SW 1271 (cell line): ENCODE data around the gene TCEA2.

ENCODE experiments used
- DNase-seq, 2 experiments: peaks; one replicate each; lab custom pipeline; 2025; lab: John Stamatoyannopoulos, UW

The TCEA2 gene

DNA sequence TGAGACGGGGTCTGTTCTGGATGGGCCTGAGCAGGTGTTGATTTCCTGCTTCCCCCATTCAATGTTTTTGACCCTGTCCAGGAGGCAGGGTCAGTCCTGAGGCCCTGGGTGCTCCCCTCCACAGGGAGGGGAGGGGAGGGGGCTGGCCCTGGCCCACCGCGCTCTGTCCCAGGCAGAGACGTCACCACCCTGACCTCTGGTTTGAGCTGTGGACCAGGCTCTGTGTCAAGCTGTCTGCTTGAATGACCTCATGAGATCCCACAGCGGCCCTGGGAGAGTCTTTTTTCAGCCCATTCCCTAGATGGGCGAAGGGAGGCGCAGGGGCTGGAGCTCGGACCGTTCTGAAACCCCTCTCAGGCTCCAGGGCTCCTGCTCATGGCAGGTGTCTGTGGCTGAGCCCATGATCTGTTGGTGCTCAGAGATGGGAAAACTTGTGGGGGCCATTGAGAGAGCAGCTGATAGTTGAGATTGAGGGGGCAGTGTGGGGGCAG is 30.1 kb downstream of the TCEA2 start:
- no peak for DNase-seq

DNA sequence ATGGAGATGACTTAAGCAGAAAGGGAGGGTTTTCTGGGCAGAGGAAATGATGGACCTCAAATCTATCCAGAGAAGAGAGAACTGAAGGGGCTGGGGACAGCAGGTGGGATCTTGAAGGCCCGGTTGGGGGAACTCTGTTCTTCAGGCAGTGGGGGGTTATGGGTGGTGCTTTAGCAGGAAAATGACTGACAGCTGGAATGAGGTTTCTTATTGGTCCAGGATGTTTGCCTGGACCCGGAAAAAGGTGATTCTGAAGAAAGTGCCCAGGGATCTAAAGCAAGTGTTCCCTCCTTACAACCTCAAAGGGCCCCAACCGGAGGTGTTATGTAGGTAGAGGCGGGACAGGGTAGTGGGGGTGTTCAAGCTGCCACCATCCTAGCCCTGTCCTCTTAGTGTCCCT is 32.5 kb downstream of the TCEA2 start:
- no peak for DNase-seq

DNA sequence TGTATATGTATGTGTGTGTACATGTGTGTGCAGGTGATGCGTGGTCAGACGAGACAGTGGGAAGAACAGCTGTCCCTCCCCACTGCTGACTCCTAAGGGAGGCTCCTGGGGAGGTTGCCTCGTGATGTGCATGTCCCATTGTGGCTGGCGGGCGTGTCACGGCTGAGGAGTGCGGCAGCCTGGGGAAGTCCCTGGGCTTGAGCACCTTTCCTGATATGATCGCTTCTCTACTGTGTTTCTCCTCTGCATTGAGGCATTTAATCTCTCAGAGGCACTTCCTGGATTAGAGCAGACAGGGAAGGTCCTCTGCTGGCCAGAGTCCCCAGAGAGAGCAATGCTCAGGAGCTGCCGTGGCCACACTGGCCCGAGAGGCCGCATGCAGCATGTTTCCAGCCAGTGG is 32.9 kb downstream of the TCEA2 start:
- no peak for DNase-seq

DNA sequence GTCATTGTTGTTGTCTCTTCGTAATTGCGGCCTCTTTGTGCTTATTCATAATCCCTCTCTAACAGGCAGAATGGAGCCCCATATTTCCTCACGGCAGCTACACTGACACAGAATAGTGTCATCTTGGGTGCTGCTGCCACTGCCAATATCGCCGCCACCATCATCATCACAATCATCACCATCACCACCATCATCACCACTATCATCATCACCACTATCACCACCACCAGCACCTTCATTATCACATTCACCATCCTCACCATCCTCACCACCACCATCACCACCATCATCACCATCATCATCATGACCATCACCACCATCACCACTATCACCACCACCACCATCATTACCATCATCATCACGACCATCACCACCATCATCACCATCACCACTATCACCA is 33.5 kb downstream of the TCEA2 start:
- no peak for DNase-seq

DNA sequence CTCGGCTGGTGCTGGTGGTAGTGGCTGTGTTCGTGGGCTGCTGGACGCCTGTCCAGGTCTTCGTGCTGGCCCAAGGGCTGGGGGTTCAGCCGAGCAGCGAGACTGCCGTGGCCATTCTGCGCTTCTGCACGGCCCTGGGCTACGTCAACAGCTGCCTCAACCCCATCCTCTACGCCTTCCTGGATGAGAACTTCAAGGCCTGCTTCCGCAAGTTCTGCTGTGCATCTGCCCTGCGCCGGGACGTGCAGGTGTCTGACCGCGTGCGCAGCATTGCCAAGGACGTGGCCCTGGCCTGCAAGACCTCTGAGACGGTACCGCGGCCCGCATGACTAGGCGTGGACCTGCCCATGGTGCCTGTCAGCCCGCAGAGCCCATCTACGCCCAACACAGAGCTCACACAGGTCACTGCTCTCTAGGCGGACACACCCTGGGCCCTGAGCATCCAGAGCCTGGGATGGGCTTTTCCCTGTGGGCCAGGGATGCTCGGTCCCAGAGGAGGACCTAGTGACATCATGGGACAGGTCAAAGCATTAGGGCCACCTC is 35.5 kb downstream of the TCEA2 start:
- DNase-seq, result no peak

DNA sequence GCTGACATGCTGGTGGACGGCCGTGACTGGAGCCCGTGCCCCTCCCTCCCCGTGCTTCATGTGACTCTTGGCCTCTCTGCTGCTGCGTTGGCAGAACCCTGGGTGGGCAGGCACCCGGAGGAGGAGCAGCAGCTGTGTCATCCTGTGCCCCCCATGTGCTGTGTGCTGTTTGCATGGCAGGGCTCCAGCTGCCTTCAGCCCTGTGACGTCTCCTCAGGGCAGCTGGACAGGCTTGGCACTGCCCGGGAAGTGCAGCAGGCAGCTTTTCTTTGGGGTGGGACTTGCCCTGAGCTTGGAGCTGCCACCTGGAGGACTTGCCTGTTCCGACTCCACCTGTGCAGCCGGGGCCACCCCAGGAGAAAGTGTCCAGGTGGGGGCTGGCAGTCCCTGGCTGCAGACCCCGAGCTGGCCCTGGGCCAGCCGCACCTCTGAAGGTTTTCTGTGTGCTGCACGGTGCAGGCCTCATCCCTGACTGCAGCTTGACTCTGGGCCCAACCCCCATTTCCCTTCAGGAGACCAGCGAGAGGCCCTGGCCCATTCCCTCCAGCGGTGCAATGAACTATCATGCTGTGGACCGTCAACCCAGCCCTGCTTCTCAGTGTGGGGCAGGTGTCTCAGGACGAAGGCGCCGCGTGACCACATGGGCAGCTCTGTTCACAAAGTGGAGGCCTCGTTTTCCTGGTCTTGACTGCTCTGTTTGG is 36.2 kb downstream of the TCEA2 start:
- no peak for DNase-seq

DNA sequence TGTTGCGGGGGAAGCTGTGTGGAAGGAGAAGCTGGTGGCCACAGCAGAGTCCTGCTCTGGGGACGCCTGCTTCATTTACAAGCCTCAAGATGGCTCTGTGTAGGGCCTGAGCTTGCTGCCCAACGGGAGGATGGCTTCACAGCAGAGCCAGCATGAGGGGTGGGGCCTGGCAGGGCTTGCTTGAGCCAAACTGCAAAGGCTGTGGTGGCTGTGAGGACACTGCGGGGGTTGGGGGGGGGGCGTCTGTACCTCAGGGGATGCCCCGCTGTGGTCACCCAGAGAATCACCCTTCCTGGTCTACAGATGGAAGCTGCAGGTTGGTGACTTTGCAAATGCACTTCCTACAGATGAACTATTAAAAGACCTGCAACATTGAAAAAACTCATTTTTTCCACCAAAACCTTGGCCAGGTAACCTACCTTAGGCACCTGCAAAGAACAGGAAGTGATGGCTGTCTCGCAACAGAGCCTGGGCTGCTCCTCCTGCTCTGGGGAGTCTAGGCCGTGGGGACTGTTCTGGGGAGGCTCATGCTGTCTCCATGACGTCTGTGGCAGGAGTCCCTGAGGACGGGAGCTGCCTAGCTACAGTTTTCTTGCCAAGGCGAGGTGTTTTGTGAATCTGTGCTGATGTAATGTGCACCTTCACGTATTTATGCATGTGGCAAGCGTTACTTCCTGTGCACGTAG is 37.0 kb downstream of the TCEA2 start:
- no peak for DNase-seq

DNA sequence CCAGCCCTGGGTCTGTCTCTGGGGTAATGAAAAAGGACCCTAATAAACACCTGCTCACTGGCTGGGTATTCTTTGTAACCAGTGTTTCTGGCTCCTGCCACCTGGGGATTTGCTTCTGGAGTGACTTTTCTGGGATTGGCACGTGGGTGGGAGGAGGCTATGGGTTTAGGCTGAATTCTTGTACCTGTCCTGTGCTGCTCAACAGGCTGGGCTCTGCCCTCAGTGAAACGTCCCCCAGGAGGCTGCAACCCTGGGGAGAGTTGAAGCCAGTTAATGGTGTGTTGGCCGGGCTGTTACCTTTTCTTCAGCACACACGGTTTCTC is 37.5 kb downstream of the TCEA2 start:
- DNase-seq, result no peak

DNA sequence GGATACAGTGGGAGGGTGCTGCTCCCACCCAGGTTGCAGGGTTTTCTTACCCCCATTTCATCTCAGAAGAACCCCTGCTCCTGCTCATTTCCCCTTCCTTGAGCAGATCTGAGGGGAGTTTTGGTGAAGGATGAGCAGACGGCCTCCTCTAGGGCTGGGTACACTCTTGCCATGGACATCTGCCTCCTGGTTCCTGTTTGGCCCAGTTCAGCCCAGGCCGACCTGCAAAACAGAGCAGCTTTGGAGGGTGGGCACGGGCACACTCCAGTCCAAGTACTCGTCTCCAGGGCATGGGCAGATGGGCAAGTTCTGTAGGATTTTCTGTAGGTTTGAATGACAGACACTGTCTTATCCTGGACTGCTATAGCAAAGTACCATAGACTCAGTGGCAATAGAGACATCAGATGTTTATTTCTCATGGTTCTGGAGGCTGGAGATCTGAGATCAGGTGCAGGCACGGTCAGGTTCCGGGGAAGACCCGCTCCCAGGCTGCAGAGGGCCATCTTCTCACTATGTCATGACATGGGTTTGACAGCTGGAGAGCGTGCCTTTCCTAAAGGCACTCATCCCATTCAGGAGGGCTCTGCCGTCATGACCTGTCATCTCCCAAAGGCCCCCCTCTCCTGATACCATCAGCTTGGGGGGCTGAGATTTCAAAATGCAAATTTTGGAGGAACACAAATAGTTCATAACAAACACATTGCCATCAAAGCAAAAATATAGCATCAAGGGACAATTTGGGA is 38.1 kb downstream of the TCEA2 start:
- no peak for DNase-seq

DNA sequence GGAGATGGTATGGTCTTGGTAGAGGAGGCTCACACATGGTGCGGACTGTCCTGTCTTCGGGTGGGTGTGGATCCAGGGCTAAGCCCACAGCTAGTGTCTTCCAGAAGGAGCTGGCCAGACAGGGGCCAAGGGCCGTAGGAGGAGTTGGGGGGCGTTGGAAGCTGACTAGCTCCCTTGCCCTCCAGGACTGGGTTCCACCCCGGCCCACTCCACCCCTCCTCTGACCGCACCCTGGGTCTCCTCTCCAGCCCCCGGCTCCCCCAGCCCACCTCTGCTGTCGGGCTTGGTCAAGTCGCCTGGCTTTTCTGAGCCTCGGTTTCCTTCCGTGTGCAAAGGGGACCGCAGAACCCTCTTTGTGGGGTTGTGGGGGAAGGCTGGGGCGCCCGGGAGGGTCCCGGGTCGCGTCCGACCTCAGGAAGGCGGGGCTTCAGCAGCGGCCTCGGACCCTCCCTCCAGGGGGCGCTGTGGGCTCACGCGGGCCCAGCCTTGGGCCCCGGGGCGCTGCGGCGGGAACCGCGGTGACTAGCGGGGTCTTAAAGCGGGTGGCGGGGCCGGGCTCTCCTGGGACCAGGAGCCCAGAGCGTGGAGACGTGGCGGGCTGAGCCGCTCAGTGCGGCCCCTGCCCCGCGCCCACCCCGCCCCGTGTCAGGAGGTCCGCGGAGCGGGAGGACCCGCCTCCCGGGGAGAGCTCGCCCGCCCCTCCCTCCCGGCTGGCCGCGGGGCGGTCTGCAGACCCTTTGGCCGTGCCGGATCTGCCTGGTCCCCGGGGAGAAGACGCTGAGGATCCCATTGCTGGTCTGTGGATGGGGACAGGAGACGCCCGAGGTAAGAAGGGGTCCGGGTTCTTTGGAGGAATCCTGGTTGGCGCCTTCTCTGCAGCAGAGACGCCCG is 39.0 kb downstream of the TCEA2 start:
- DNase-seq, result no peak

DNA sequence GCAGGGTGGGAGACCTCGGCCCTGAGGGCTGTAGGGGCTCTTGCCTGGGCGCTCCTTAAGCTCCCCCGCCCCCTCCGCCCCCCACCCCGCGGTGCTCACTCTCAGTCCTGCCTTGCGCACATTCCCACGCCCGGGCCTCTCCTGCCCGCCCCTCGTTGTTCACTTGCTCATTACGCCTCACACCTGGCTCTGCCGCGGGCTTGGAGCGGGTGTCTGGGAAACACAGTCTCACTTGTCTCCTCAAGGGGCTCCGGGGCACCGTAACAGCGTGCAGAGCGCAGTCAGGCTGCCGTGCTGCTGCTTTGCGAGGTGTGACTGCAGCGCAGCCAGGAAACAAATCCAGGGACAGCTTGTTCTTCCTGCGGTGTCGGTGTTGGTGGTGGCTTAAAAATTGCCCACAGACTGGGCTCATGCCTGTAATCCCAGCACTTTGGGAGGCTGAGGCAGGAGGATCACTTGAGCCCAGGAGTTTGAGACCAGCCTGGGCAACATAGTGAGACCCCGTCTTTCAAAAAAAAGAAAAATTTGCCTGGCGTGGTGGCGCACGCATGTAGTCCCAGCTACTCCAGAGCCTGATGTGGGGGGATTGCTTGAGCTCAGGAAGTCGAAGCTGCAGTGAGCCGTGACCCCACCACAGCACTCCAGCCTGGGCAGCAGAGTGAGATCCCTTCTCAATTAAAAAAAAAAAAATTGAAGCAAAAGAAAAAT is 39.8 kb downstream of the TCEA2 start:
- no peak for DNase-seq

DNA sequence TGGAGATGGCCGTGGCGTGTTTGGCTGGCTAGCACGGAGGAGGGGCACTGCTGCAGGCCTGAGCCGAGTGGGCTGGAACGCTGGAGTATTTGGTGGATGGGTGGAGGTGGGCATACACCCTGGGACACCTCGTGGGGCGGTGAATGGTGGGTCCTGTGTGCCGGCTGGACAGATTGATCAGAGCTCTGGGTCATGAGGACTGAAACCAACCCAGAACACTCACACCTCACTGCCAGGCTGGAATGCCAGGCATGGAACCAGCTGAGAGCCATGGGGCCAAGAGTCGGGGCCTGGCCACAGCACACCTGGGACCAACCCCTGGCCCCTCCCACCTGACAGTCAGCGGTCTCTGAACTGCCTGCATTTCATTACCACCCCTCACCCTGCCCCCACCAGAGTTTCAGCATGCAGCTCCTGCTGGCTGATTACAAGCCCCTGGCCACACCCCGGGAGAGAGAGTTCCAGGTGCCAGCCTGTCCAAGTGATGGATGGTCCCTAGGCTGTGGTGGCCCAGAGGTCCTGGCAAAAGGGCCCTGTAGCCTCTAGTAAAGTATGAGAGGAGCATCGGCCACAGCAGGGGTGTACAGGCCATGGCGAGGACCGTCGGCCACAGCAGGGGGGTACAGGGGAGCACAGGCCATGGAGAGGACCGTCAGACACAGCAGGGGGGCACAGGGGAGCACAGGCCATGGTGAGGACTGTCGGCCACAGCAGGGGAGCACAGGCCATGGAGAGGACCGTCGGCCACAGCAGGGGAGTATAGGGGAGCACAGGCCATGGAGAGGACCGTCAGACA is 41.1 kb downstream of the TCEA2 start:
- DNase-seq, result no peak

DNA sequence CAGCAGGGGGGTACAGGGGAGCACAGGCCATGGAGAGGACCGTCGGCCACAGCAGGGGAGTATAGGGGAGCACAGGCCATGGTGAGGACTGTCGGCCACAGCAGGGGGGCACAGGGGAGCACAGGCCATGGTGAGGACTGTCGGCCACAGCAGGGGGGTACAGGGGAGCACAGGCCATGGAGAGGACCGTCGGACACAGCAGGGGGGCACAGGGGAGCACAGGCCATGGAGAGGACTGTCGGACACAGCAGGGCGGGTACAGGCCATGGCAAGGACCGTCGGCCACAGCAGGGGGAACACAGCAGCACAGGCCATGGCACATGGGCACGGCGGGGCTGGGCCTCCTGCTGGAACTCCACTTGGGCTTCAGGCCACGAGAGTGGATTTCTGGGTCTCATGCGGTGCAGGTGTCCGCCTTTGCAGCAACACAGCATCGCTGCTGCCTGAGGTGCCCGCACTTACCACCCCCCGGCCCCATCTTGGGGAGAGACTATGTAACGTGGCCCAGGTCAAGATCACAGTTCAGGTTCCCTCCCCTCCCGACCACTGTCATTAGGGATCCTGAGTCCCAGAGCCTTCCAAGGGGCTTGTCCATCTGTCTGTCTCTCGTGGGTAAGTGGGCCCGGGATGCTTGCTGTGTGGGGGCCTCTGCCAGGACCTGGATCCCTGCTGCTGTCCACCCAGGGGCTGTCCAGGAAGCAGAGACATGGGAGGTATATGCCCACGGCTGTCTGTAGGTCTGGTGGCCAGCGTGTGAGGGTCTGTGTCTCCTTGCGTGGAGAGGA is 41.9 kb downstream of the TCEA2 start:
- DNase-seq, result no peak

DNA sequence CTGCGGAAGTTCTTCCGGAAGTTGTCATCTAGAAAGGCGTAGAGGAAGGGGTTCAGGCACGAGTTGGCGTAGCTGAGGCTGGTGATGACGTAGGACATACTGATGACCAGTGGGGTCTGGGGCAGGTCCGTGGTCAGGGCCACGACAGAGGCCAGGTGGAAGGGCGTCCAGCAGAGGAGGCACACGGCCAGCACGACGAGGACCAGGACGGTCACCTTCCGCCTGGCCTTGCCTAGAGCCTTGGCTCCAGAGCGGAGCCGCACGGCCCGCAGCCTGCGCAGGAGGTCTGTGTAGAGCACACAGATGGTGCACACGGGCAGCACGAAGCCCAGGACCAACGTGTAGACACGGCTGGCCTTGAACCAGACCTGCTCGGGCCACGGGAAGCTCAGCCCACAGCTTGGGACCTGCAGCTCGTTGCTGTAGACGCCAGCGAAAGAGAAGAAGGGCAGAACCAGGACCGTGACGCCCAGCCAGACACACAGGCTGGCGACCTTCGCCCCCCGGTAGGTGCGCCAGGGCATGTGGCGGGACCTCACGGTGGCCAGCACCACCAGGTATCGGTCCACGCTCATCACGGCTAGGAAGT is 42.9 kb downstream of the TCEA2 start:
- DNase-seq, result no peak

DNA sequence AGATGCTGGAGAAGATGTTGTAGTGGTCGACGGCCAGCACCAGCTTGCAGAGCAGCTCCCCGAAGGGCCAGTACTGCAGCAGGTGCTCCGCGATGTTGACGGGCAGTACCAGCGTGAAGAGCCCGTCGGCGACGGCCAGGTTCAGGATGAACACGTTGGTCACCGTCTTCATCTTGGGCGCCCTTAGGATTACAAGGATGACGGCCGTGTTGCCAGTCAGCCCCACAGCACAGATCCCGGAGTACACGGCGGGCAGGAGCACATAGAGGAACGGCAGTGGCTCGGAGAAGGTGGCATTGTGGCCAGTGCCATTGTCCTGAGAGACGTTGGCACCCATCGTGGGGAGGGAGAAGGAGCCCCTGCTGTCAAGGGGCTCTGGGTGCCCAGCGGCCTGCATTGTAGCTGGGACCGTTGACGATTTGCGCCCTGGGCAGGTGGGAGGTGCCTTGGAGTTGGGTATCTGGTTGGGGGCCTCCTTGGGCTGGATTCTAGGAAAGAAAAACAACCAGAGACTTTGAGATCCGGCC is 43.5 kb downstream of the TCEA2 start:
- no peak for DNase-seq

DNA sequence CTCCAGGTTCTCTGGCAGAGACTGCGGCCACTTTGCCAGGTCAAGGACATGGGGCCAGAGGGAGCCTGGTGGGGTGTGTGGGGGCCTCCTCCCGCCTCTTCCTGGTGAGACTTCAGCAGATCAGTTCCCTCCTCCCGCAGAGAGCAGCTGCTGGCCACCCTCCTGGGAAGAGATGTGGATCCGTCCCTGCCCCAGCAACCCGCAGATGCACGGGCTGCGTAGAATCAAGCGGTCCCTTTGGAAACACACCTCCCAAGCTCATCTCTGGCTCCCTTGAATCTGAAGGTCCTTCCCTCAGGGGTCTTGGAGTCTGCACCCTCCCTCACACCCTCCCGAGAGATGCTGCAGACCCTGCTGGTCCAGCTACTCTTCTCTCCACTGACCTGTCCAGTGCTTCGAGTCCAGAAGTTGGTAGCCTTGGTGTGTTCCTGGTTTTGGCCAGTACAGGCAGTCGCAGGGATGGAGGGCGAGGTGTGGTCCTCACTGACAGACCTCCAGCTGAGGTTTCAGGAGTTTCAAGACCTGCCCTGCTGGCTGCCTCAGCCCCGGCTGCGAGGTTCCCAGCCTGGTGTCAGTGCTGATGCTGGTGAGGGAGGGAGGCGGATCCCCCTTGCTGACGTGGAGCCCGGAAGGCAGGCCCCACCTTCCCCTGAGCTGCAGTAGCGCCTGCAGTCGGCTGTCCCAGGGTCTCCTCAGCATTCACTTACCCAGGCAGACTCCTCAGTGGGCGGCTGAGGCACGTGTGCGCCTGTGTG is 44.2 kb downstream of the TCEA2 start, which contains the start of gene NPBWR2:
NPBWR2 (minus strand) TSS at position 585 of the 755 bp plus-strand sequence. CDS start 734 bp downstream, outside the sequence.
- DNase-seq, result no peak

DNA sequence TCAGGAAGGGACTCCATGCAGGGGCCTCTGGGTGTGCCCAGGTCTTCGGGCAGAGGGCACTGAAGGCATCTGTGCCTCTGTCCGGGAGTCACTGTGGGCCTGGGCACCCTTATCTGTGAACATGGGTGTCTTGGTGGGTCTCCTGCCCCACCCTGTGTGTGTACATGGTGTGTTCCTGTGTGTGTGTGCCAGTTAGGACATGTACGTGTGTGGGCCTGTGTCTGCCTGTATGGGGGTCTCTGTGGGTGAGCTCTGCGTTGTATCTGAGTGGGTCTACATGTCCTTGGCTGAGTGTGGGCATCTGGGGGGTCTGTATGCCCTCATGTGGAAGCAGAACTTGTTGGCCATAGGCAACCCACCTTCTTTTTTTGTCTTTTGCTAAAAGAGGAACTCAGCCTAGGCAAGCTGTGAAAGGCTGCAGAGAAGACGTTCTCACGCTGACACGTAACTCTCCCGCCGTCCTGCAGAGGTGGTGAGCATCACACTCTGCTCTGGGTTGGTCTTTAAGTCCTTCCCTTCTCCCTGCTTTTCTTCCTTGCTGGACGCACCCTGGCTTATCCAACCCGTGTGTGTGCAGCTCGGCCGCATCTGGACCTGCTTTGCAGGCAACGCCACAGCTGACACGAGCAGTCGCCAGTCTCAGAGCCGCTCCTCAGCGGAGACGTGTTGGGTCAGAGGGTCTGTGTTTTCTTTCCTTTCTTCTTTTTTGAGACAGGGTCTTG is 44.9 kb downstream of the TCEA2 start:
- no peak for DNase-seq
